Erythroblast (primary cell): ENCODE results near the gene CALN1.

Source experiments
- GATA1 ChIP-seq: IDR thresholded peaks from 2 replicates; pipeline ENCODE4 v1.6.1; 2011; ENCODE audit warnings: low read depth, mild to moderate bottlenecking, control low read depth, low read length, moderate library complexity
- POLR2A ChIP-seq: IDR thresholded peaks from 2 replicates; pipeline ENCODE4 v1.6.1; 2011; ENCODE audit warnings: mild to moderate bottlenecking, low read length

- TF ChIP-seq POLR2A (no peak), GATA1 (no peak)
These were observed 313.1 kb downstream of the CALN1 start for GRCh38 chr7:72098807-72099580.
